Thyroid gland (tissue), 4 donors: ENCODE data around the gene PRM2. TPM values are rescaled to one million over a fixed set of nuclear protein-coding genes. Genes with fewer than 3 reads are reported as not detected.

Experiments
- DNase-seq, 2 donors: peaks; one replicate each; pipeline ENCODE4 v3.0.0-alpha.2; 2019
- H3K27ac ChIP-seq, 3 donors: fragments of 200-600 bp; sonication (generic); 1 replicate in 2 of 3; 2 replicates in 1 of 3; pipeline ENCODE4 v1.5.1; 2016 to 2019; ENCODE audit warnings: mild to moderate bottlenecking in 1 of 3, moderate library complexity in 1 of 3
- H3K27me3 ChIP-seq: fragments of 200-600 bp; sonication (generic); one replicate; pipeline ENCODE4 v1.5.1; 2019
- H3K36me3 ChIP-seq, 2 donors: fragments of 200-600 bp; sonication (generic); one replicate each; pipeline ENCODE4 v1.5.1; 2016 to 2019
- H3K4me1 ChIP-seq, 2 donors: fragments of 200-600 bp; sonication (generic); one replicate each; pipeline ENCODE4 v1.5.1; 2017 to 2019
- H3K4me3 ChIP-seq, 3 donors: fragments of 200-600 bp; sonication (generic); replicated peaks in 1 of 3; 1 replicate in 2 of 3; 2 replicates in 1 of 3; pipeline ENCODE4 v1.5.1; 2016; ENCODE audit warnings: mild to moderate bottlenecking in 1 of 3
- H3K9me3 ChIP-seq: fragments of 200-600 bp; sonication (generic); one replicate; pipeline ENCODE4 v1.5.1; 2017
- POLR2A ChIP-seq, 2 donors: fragments of 450-650 bp; IDR thresholded peaks; one replicate each; pipeline ENCODE4 v1.6.1; 2017; ENCODE audit warnings: antibody characterized with exemption in 2 of 2, mild to moderate bottlenecking in 2 of 2, moderate library complexity in 1 of 2
- WGBS, 2 donors: methylation state at CpG; one replicate each; pipeline ENCODE4 v1.1.5; 2017; 5-methylcytosine and 5-hydroxymethylcytosine counted together
- intact Hi-C: fragments of 100-400 bp; cut with DNase I; formaldehyde crosslinking; loops from one replicate; pipeline ENCODE4 v1.15.1; 2023
- total RNA-seq, 4 donors: library from RNA; depleted of rRNA; stranded (reverse); fragments of >200 nt; gene quantifications; one replicate each; pipeline ENCODE4 v1.2.3, GENCODE V29; 2016
- TF ChIP-seq, protein P1 (sequence below), 6 experiments: fragments of 200-600 bp in 3 of 6; fragments of 450-650 bp in 3 of 6; sonication (generic) in 3 of 6; IDR thresholded peaks; one replicate each; pipeline ENCODE4 v1.5.1; 2016 to 2019; ENCODE audit warnings: antibody characterized with exemption in 6 of 6, mild to moderate bottlenecking in 2 of 6, inconsistent platforms in 1 of 6, moderate library complexity in 1 of 6

Gene PRM2
- total RNA-seq, 4 donors from 2014 or later, result 8.2 to 64.4 TPM; not detected in 2

- intact Hi-C loops, result no loop called here
- no peak for DNase-seq
- TF ChIP-seq, protein P1, sequence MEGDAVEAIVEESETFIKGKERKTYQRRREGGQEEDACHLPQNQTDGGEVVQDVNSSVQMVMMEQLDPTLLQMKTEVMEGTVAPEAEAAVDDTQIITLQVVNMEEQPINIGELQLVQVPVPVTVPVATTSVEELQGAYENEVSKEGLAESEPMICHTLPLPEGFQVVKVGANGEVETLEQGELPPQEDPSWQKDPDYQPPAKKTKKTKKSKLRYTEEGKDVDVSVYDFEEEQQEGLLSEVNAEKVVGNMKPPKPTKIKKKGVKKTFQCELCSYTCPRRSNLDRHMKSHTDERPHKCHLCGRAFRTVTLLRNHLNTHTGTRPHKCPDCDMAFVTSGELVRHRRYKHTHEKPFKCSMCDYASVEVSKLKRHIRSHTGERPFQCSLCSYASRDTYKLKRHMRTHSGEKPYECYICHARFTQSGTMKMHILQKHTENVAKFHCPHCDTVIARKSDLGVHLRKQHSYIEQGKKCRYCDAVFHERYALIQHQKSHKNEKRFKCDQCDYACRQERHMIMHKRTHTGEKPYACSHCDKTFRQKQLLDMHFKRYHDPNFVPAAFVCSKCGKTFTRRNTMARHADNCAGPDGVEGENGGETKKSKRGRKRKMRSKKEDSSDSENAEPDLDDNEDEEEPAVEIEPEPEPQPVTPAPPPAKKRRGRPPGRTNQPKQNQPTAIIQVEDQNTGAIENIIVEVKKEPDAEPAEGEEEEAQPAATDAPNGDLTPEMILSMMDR (IDR thresholded peaks at IDR 0.05), result no peak
- no peak for TF ChIP-seq POLR2A (IDR thresholded peaks at IDR 0.05)
- Histone ChIP-seq H3K27me3 (no peaks in the 10 kb centered on the region), H3K9me3 (no peaks in the 10 kb centered on the region), H3K4me3 (no peak overlapping the region), H3K36me3 (no peaks in the 10 kb centered on the region), H3K27ac (peak overlapping the region in 2 of 3 donors; percentile 55 to 64), H3K4me1 (peaks cover 14 to 27% of the 10 kb centered on the region in 2 donors)
- WGBS, 2 donors, result 78 to 93% methylated on average over 5 of the region's 5 CpGs
Observed at GRCh38 chr16:11298143-11298900, 22.0 kb upstream of the PRM2 start.

- peak overlapping the region; percentile 9 to 64 (median 55) for H3K27ac ChIP-seq
- peak in 1 of 2 donors; percentile 22 for TF ChIP-seq POLR2A (IDR thresholded peaks at IDR 0.05)
- TF ChIP-seq, protein P1 (IDR thresholded peaks at IDR 0.05), result peak in 3 of 6 experiments; percentile 28 to 34 (median 29)
- no peaks in the 10 kb centered on the region for H3K27me3 ChIP-seq
- 13 to 19% methylated on average over 10 to 19 of the region's 19 CpGs for WGBS, 2 donors
- peak; percentile 92 to 95 for DNase-seq
- H3K4me1 ChIP-seq, result peaks cover 7 to 20% of the 10 kb centered on the region in 2 donors
- H3K36me3 ChIP-seq, result no peaks in the 10 kb centered on the region
- intact Hi-C loops, result no loop called here
- H3K4me3 ChIP-seq, result no peak overlapping the region
- H3K9me3 ChIP-seq, result no peaks in the 10 kb centered on the region
Observed at GRCh38 chr16:11297492-11298142, 21.3 kb upstream of the PRM2 start.

GRCh38 chr16:11296706-11297491 lies 20.6 kb upstream of the PRM2 start:
- peak overlapping the region; percentile 9 to 64 (median 55) for H3K27ac ChIP-seq
- H3K36me3 ChIP-seq, result no peaks in the 10 kb centered on the region
- no peaks in the 10 kb centered on the region for H3K9me3 ChIP-seq
- DNase-seq, result no peak
- WGBS, 2 donors, result 79 to 82% methylated on average over 9 of the region's 10 CpGs
- intact Hi-C loops, result no loop called here
- no peak overlapping the region for H3K4me3 ChIP-seq
- H3K27me3 ChIP-seq, result no peaks in the 10 kb centered on the region
- H3K4me1 ChIP-seq, result peaks cover 3 to 14% of the 10 kb centered on the region in 2 donors
- TF ChIP-seq POLR2A (IDR thresholded peaks at IDR 0.05), result no peak
- TF ChIP-seq, protein P1 (IDR thresholded peaks at IDR 0.05), result no peak

GRCh38 chr16:11296351-11296705 lies 20.0 kb upstream of the PRM2 start:
- no peaks in the 10 kb centered on the region for H3K36me3 ChIP-seq
- intact Hi-C loops, result no loop called here
- no peaks in the 10 kb centered on the region for H3K27me3 ChIP-seq
- TF ChIP-seq POLR2A (IDR thresholded peaks at IDR 0.05), result no peak
- TF ChIP-seq, protein P1 (IDR thresholded peaks at IDR 0.05), result no peak
- no peak for DNase-seq
- no peak overlapping the region for H3K27ac ChIP-seq
- H3K4me1 ChIP-seq, result peaks cover 3 to 18% of the 10 kb centered on the region in 2 donors
- H3K9me3 ChIP-seq, result no peaks in the 10 kb centered on the region
- no peak overlapping the region for H3K4me3 ChIP-seq
- 72 to 94% methylated on average over 3 of the region's 3 CpGs for WGBS, 2 donors
